ENCODE data around the gene LSP1.
A peak's percentile ranks its signal among the peaks of the same experiment; 100 is the strongest.
"Not testable (repeated sequence)": the region's sequence is repeated elsewhere in the genome, so short reads cannot be mapped to it uniquely, and the experiment has no call there.

Gene LSP1

GRCh38 chr11:1868636-1869291 is 15.9 kb downstream of the LSP1 start:
- Histone ChIP-seq H3K36me3 (ENCODE audit: insufficient read depth, low read length) (no peaks in the 10 kb centered on the region), H3K27me3 (ENCODE audit: insufficient read depth, low read length) (peaks cover 26% of the 10 kb centered on the region), H3K4me1 (ENCODE audit: control insufficient read depth, insufficient read depth, low read length, unreplicated experiment) (peaks cover 32% of the 10 kb centered on the region), H3K27ac (ENCODE audit: low read depth, low read length) (no peak overlapping the region), H3K79me2 (ENCODE audit: control insufficient read depth, insufficient read depth, low read length, unreplicated experiment) (no peaks in the 10 kb centered on the region), H3K4me3 (ENCODE audit: low read depth, low read length) (no peak overlapping the region), H2AFZ (ENCODE audit: low read length, unreplicated experiment) (no peak overlapping the region)

GRCh38 chr11:1869427-1870325 is 16.8 kb downstream of the LSP1 start:
- Histone ChIP-seq H3K4me1 (ENCODE audit: control insufficient read depth, insufficient read depth, low read length, unreplicated experiment) (peaks cover 23% of the 10 kb centered on the region), H3K36me3 (ENCODE audit: insufficient read depth, low read length) (no peaks in the 10 kb centered on the region), H3K27me3 (ENCODE audit: insufficient read depth, low read length) (peaks cover 26% of the 10 kb centered on the region), H3K4me3 (ENCODE audit: low read depth, low read length) (no peak overlapping the region), H2AFZ (ENCODE audit: low read length, unreplicated experiment) (no peak overlapping the region), H3K79me2 (ENCODE audit: control insufficient read depth, insufficient read depth, low read length, unreplicated experiment) (no peaks in the 10 kb centered on the region), H3K27ac (ENCODE audit: low read depth, low read length) (no peak overlapping the region)

DNA sequence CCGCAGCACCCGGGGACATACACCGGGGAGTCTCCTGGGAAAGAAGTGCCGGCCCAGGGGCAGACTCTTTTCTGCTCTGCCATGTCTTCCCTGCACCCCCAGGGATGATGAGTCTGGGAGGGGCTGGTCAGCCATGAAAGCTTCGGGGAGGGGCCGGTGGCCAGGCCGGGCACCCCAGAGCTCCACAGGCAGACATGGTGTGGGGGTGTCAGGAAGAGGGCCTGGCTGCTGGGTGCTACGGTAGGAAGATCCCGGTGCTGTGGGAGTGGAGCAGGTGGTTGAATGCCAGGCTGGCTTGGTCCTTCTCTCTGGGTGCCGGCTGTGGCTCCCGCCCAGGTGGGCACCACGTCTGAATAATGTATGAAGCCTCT is 17.4 kb downstream of the LSP1 start:
- Histone ChIP-seq H3K4me1 (ENCODE audit: control insufficient read depth, insufficient read depth, low read length, unreplicated experiment) (peaks cover 20% of the 10 kb centered on the region), H3K36me3 (ENCODE audit: insufficient read depth, low read length) (no peaks in the 10 kb centered on the region), H3K4me3 (ENCODE audit: low read depth, low read length) (peak overlapping the region; percentile 56; the same call in 1 of the 2 replicates), H3K79me2 (ENCODE audit: control insufficient read depth, insufficient read depth, low read length, unreplicated experiment) (no peaks in the 10 kb centered on the region), H2AFZ (ENCODE audit: low read length, unreplicated experiment) (no peak overlapping the region), H3K27me3 (ENCODE audit: insufficient read depth, low read length) (peaks cover 26% of the 10 kb centered on the region), H3K27ac (ENCODE audit: low read depth, low read length) (no peak overlapping the region)

- Histone ChIP-seq H3K4me1 (ENCODE audit: control insufficient read depth, insufficient read depth, low read length, unreplicated experiment) (peaks cover 22% of the 10 kb centered on the region), H3K27ac (ENCODE audit: low read depth, low read length) (no peak overlapping the region), H3K79me2 (ENCODE audit: control insufficient read depth, insufficient read depth, low read length, unreplicated experiment) (no peaks in the 10 kb centered on the region), H2AFZ (ENCODE audit: low read length, unreplicated experiment) (no peak overlapping the region), H3K27me3 (ENCODE audit: insufficient read depth, low read length) (peaks cover 26% of the 10 kb centered on the region), H3K4me3 (ENCODE audit: low read depth, low read length) (peak overlapping the region; percentile 56), H3K36me3 (ENCODE audit: insufficient read depth, low read length) (no peaks in the 10 kb centered on the region)
These were observed 18.0 kb downstream of the LSP1 start for GRCh38 chr11:1870721-1871466.

DNA sequence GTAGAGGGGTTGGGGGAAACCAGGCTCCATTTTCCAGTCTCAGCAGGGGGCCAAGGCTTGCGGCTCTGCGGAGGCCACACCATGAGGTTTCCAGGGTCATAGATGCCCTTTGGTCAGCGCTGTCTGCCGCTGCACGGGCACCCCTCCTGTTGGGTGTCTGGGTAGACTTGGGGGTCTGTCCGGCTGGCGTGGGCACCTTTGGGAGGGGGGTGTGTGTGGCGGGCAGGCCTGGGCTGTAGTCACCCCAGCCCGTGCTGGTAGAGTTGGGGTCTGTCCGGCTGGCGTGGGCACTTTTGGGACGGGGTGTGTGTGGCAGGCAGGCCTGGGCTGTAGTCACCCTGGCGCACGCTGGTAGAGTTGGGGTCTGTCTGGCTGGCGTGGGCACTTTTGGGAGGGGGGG is 18.6 kb downstream of the LSP1 start:
- Histone ChIP-seq H3K4me1 (ENCODE audit: control insufficient read depth, insufficient read depth, low read length, unreplicated experiment) (peaks cover 28% of the 10 kb centered on the region), H3K27me3 (ENCODE audit: insufficient read depth, low read length) (peaks cover 26% of the 10 kb centered on the region), H3K27ac (ENCODE audit: low read depth, low read length) (no peak overlapping the region), H3K36me3 (ENCODE audit: insufficient read depth, low read length) (no peaks in the 10 kb centered on the region), H3K79me2 (ENCODE audit: control insufficient read depth, insufficient read depth, low read length, unreplicated experiment) (no peaks in the 10 kb centered on the region), H2AFZ (ENCODE audit: low read length, unreplicated experiment) (no peak overlapping the region), H3K4me3 (ENCODE audit: low read depth, low read length) (peak overlapping the region; percentile 56)

GRCh38 chr11:1872267-1872985 is 19.5 kb downstream of the LSP1 start:
- no peak overlapping the region for H2AFZ ChIP-seq (ENCODE audit: low read length, unreplicated experiment)
- H3K27ac ChIP-seq (ENCODE audit: low read depth, low read length): no peak overlapping the region
- peaks cover 35% of the 10 kb centered on the region for H3K4me1 ChIP-seq (ENCODE audit: control insufficient read depth, insufficient read depth, low read length, unreplicated experiment)
- H3K27me3 ChIP-seq (ENCODE audit: insufficient read depth, low read length): peaks cover 26% of the 10 kb centered on the region
- no peaks in the 10 kb centered on the region for H3K79me2 ChIP-seq (ENCODE audit: control insufficient read depth, insufficient read depth, low read length, unreplicated experiment)
- H3K36me3 ChIP-seq (ENCODE audit: insufficient read depth, low read length): no peaks in the 10 kb centered on the region
- no peak overlapping the region for H3K4me3 ChIP-seq (ENCODE audit: low read depth, low read length)

DNA sequence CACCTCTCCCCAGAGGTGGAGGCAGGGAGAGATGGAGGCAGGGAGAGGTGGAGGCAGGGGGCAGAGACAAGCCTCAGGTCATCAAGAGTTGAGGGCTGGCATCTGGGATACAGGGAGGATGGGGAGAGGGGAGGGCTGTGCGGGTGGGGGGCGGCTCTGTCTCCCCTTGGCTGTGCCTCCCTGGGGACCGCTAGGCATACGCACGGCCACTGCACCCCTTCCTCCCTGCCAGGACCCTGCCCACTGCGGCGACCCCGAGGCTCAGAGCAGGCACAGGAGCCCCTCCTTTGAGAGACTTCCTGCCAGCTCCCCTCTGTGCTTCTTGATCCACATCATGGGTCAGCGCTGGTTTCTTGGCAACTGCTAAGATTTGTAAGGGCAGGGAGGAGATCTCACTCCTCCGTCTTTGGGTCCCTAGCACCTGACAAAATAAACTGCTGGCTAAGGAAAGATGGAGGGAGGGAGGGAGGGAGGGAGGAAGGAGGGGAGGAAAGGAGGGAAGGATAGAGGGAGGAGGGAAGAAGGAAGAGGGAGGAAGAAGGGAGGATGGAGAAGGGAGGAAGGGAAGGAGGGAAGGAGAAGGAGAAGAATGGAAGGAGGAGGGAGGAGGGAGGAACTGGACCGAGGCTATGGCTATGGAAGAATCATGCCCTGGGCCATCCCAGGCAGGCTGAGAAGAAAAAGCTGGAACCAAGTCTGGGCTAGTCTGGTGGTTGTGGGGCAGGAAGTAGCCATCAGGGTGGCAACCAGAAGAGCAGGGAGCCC is 20.3 kb downstream of the LSP1 start:
- Histone ChIP-seq H3K4me1 (ENCODE audit: control insufficient read depth, insufficient read depth, low read length, unreplicated experiment) (peaks cover 39% of the 10 kb centered on the region), H2AFZ (ENCODE audit: low read length, unreplicated experiment) (no peak overlapping the region), H3K27ac (ENCODE audit: low read depth, low read length) (no peak overlapping the region)

GRCh38 chr11:1873813-1874150 is 20.9 kb downstream of the LSP1 start:
- not testable (repeated sequence) for H3K79me2 ChIP-seq (ENCODE audit: control insufficient read depth, insufficient read depth, low read length, unreplicated experiment); H3K36me3 ChIP-seq (ENCODE audit: insufficient read depth, low read length); H3K4me3 ChIP-seq (ENCODE audit: low read depth, low read length); H2AFZ ChIP-seq (ENCODE audit: low read length, unreplicated experiment); H3K27ac ChIP-seq (ENCODE audit: low read depth, low read length)
- peaks cover 34% of the 10 kb centered on the region for H3K4me1 ChIP-seq (ENCODE audit: control insufficient read depth, insufficient read depth, low read length, unreplicated experiment)
- peaks cover 22% of the 10 kb centered on the region for H3K27me3 ChIP-seq (ENCODE audit: insufficient read depth, low read length)

More for the DNA sequence above, 20.3 kb downstream of the LSP1 start:
- Histone ChIP-seq H3K36me3 (ENCODE audit: insufficient read depth, low read length) (no peaks in the 10 kb centered on the region), H3K27me3 (ENCODE audit: insufficient read depth, low read length) (peaks cover 26% of the 10 kb centered on the region), H3K4me3 (ENCODE audit: low read depth, low read length) (no peak overlapping the region), H3K79me2 (ENCODE audit: control insufficient read depth, insufficient read depth, low read length, unreplicated experiment) (no peaks in the 10 kb centered on the region)

- Histone ChIP-seq H3K4me1 (ENCODE audit: control insufficient read depth, insufficient read depth, low read length, unreplicated experiment) (peaks cover 30% of the 10 kb centered on the region), H3K27me3 (ENCODE audit: insufficient read depth, low read length) (peaks cover 14% of the 10 kb centered on the region)
- H3K36me3 ChIP-seq (ENCODE audit: insufficient read depth, low read length); H2AFZ ChIP-seq (ENCODE audit: low read length, unreplicated experiment); H3K4me3 ChIP-seq (ENCODE audit: low read depth, low read length); H3K27ac ChIP-seq (ENCODE audit: low read depth, low read length); H3K79me2 ChIP-seq (ENCODE audit: control insufficient read depth, insufficient read depth, low read length, unreplicated experiment): not testable (repeated sequence)
These were observed 21.7 kb downstream of the LSP1 start for GRCh38 chr11:1874441-1875092.

Measured in ACC112 (cell line).